WTC11 (cell line): ENCODE measurements around the gene PLCH2. TPM values are rescaled to one million over a fixed set of nuclear protein-coding genes. Genes with fewer than 3 reads are reported as not detected.

Source experiments
- ATAC-seq: fragments of 200-7000 bp; cut with Tn5 transposase; 2 replicates; pipeline ENCODE4 v1.10.0; 2021; ENCODE audit warnings: mild to moderate bottlenecking, moderate library complexity
- CTCF ChIA-PET: fragments of 300-600 bp; sonication (Branson Sonifier 250); formaldehyde crosslinking; loops from one replicate; lab custom pipeline; 2021; ENCODE audit warnings: antibody characterized with exemption; lab: Charles Lee
- POLR2A ChIA-PET: fragments of 350-600 bp; sonication (Branson Sonifier 250); formaldehyde crosslinking; loops from one replicate; lab custom pipeline; 2021; ENCODE audit warnings: antibody characterized with exemption; lab: Charles Lee
- DNase-seq: peaks from one replicate; pipeline ENCODE4 v3.0.0; 2021; ENCODE audit warnings: low spot score
- H3K27ac Mint-ChIP-seq: 2 replicates; pipeline ENCODE4 v1.8.0; 2021; ENCODE audit warnings: mixed read lengths
- H3K27me3 Mint-ChIP-seq: 2 replicates; pipeline ENCODE4 v1.8.0; 2021; ENCODE audit warnings: low read depth, mild to moderate bottlenecking, moderate library complexity, mixed read lengths
- H3K36me3 Mint-ChIP-seq: 2 replicates; pipeline ENCODE4 v1.8.0; 2021; ENCODE audit warnings: mixed read lengths
- H3K4me1 Mint-ChIP-seq: 2 replicates; pipeline ENCODE4 v1.8.0; 2022; ENCODE audit warnings: mixed read lengths
- H3K4me3 Mint-ChIP-seq: 2 replicates; pipeline ENCODE4 v1.8.0; 2021; ENCODE audit warnings: mild to moderate bottlenecking, moderate library complexity, mixed read lengths
- H3K9me3 Mint-ChIP-seq: 2 replicates; pipeline ENCODE4 v1.8.0; 2021; ENCODE audit warnings: mixed read lengths
- AFF4 ChIP-seq: sonication (generic); formaldehyde crosslinking; IDR thresholded peaks from 2 replicates; pipeline ENCODE4 v1.8.1; 2023; ENCODE audit warnings: mild to moderate bottlenecking, missing genetic modification reagents, borderline replicate concordance
- CREM ChIP-seq: sonication (generic); formaldehyde crosslinking; IDR thresholded peaks from 2 replicates; pipeline ENCODE4 v1.8.1; 2022; ENCODE audit warnings: mild to moderate bottlenecking, missing genetic modification reagents, moderate library complexity
- NR2C2 ChIP-seq: sonication (generic); formaldehyde crosslinking; IDR thresholded peaks from 2 replicates; pipeline ENCODE4 v1.8.0; 2022; ENCODE audit warnings: mild to moderate bottlenecking, missing genetic modification reagents
- NR3C1 ChIP-seq: sonication (generic); formaldehyde crosslinking; conservative IDR thresholded peaks from 2 replicates; pipeline ENCODE4 v1.8.1; 2023; ENCODE audit warnings: low read depth, mild to moderate bottlenecking, missing genetic modification reagents
- PREB ChIP-seq: sonication (generic); formaldehyde crosslinking; IDR thresholded peaks from 2 replicates; pipeline ENCODE4 v1.8.1; 2022; ENCODE audit warnings: mild to moderate bottlenecking, missing genetic modification reagents, moderate library complexity, borderline replicate concordance
- SOX15 ChIP-seq: fragments of 250-450 bp; sonication (Bioruptor Pico); IDR thresholded peaks from 2 replicates; pipeline ENCODE4 v1.9.0; 2021; ENCODE audit warnings: mild to moderate bottlenecking
- TEAD4 ChIP-seq: sonication (generic); formaldehyde crosslinking; IDR thresholded peaks from 2 replicates; pipeline ENCODE4 v1.8.0; 2022; ENCODE audit warnings: mild to moderate bottlenecking, missing genetic modification reagents
- ZBTB21 ChIP-seq: sonication (generic); formaldehyde crosslinking; IDR thresholded peaks from 2 replicates; pipeline ENCODE4 v1.8.1; 2023; ENCODE audit warnings: mild to moderate bottlenecking, missing genetic modification reagents, borderline replicate concordance
- total RNA-seq: library from RNA; stranded (reverse); gene quantifications from 3 replicates; pipeline ENCODE4 v1.2.3, GENCODE V29; 2021
- TF ChIP-seq, protein P1 (sequence below): sonication (generic); formaldehyde crosslinking; IDR thresholded peaks from 2 replicates; pipeline ENCODE4 v1.8.0; 2023; ENCODE audit warnings: missing genetic modification reagents
- TF ChIP-seq, protein P2 (sequence below): sonication (generic); formaldehyde crosslinking; IDR thresholded peaks from 2 replicates; pipeline ENCODE4 v1.8.1; 2022; ENCODE audit warnings: low read depth, missing genetic modification reagents, borderline replicate concordance
- TF ChIP-seq, protein P3 (sequence below): sonication (generic); formaldehyde crosslinking; IDR thresholded peaks from 2 replicates; pipeline ENCODE4 v1.8.0; 2023; ENCODE audit warnings: missing genetic modification reagents, mild to moderate bottlenecking, borderline replicate concordance
- TF ChIP-seq, protein P4 (sequence below): sonication (generic); formaldehyde crosslinking; IDR thresholded peaks from 2 replicates; pipeline ENCODE4 v1.8.0; 2022; ENCODE audit warnings: mild to moderate bottlenecking, missing genetic modification reagents
- TF ChIP-seq, protein P5 (sequence below): sonication (generic); formaldehyde crosslinking; IDR thresholded peaks from 2 replicates; pipeline ENCODE4 v1.8.0; 2022; ENCODE audit warnings: mild to moderate bottlenecking, missing genetic modification reagents

PLCH2 gene
- total RNA-seq, 1 experiment from 2014 or later = 0.17 TPM

GRCh38 chr1:2553871-2554620 lies 78.0 kb downstream of the PLCH2 start:
- no peak for TF ChIP-seq SOX15
- TF ChIP-seq PREB (CRISPR knock-in tag) = no peak
- no peak for TF ChIP-seq AFF4 (CRISPR knock-in tag)
- TF ChIP-seq, protein P1, sequence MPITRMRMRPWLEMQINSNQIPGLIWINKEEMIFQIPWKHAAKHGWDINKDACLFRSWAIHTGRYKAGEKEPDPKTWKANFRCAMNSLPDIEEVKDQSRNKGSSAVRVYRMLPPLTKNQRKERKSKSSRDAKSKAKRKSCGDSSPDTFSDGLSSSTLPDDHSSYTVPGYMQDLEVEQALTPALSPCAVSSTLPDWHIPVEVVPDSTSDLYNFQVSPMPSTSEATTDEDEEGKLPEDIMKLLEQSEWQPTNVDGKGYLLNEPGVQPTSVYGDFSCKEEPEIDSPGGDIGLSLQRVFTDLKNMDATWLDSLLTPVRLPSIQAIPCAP (CRISPR knock-in tag) = no peak
- no peak for TF ChIP-seq ZBTB21 (CRISPR knock-in tag)
- TF ChIP-seq, protein P2, sequence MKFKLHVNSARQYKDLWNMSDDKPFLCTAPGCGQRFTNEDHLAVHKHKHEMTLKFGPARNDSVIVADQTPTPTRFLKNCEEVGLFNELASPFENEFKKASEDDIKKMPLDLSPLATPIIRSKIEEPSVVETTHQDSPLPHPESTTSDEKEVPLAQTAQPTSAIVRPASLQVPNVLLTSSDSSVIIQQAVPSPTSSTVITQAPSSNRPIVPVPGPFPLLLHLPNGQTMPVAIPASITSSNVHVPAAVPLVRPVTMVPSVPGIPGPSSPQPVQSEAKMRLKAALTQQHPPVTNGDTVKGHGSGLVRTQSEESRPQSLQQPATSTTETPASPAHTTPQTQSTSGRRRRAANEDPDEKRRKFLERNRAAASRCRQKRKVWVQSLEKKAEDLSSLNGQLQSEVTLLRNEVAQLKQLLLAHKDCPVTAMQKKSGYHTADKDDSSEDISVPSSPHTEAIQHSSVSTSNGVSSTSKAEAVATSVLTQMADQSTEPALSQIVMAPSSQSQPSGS (CRISPR knock-in tag) = no peak
- TF ChIP-seq, protein P3, sequence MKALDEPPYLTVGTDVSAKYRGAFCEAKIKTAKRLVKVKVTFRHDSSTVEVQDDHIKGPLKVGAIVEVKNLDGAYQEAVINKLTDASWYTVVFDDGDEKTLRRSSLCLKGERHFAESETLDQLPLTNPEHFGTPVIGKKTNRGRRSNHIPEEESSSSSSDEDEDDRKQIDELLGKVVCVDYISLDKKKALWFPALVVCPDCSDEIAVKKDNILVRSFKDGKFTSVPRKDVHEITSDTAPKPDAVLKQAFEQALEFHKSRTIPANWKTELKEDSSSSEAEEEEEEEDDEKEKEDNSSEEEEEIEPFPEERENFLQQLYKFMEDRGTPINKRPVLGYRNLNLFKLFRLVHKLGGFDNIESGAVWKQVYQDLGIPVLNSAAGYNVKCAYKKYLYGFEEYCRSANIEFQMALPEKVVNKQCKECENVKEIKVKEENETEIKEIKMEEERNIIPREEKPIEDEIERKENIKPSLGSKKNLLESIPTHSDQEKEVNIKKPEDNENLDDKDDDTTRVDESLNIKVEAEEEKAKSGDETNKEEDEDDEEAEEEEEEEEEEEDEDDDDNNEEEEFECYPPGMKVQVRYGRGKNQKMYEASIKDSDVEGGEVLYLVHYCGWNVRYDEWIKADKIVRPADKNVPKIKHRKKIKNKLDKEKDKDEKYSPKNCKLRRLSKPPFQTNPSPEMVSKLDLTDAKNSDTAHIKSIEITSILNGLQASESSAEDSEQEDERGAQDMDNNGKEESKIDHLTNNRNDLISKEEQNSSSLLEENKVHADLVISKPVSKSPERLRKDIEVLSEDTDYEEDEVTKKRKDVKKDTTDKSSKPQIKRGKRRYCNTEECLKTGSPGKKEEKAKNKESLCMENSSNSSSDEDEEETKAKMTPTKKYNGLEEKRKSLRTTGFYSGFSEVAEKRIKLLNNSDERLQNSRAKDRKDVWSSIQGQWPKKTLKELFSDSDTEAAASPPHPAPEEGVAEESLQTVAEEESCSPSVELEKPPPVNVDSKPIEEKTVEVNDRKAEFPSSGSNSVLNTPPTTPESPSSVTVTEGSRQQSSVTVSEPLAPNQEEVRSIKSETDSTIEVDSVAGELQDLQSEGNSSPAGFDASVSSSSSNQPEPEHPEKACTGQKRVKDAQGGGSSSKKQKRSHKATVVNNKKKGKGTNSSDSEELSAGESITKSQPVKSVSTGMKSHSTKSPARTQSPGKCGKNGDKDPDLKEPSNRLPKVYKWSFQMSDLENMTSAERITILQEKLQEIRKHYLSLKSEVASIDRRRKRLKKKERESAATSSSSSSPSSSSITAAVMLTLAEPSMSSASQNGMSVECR (CRISPR knock-in tag) = no peak
- TF ChIP-seq, protein P4, sequence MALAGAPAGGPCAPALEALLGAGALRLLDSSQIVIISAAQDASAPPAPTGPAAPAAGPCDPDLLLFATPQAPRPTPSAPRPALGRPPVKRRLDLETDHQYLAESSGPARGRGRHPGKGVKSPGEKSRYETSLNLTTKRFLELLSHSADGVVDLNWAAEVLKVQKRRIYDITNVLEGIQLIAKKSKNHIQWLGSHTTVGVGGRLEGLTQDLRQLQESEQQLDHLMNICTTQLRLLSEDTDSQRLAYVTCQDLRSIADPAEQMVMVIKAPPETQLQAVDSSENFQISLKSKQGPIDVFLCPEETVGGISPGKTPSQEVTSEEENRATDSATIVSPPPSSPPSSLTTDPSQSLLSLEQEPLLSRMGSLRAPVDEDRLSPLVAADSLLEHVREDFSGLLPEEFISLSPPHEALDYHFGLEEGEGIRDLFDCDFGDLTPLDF (CRISPR knock-in tag) = no peak
- TF ChIP-seq TEAD4 = no peak
- TF ChIP-seq NR3C1 = no peak
- TF ChIP-seq CREM (CRISPR knock-in tag) = no peak
- no peak for TF ChIP-seq NR2C2 (CRISPR knock-in tag)
- TF ChIP-seq, protein P5, sequence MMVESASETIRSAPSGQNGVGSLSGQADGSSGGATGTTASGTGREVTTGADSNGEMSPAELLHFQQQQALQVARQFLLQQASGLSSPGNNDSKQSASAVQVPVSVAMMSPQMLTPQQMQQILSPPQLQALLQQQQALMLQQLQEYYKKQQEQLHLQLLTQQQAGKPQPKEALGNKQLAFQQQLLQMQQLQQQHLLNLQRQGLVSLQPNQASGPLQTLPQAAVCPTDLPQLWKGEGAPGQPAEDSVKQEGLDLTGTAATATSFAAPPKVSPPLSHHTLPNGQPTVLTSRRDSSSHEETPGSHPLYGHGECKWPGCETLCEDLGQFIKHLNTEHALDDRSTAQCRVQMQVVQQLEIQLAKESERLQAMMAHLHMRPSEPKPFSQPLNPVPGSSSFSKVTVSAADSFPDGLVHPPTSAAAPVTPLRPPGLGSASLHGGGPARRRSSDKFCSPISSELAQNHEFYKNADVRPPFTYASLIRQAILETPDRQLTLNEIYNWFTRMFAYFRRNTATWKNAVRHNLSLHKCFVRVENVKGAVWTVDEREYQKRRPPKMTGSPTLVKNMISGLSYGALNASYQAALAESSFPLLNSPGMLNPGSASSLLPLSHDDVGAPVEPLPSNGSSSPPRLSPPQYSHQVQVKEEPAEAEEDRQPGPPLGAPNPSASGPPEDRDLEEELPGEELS (CRISPR knock-in tag) = no peak
- Mint-ChIP-seq H3K27ac (peak overlapping the region; percentile 19; the same call in 1 of the 2 replicates), H3K9me3 (no peaks in the 10 kb centered on the region), H3K27me3 (no peaks in the 10 kb centered on the region; the same call in 1 of the 2 replicates), H3K36me3 (no peaks in the 10 kb centered on the region), H3K4me1 (peaks cover 7% of the 10 kb centered on the region; the same call in 1 of the 2 replicates), H3K4me3 (no peak overlapping the region)
- DNase-seq (no peak), ATAC-seq (no peak)
- ChIA-PET POLR2A (no interaction called here), CTCF (no interaction called here)
